OCI-M1 (cell line): ENCODE results near the gene DCAF5.
"Not testable (repeated sequence)": the region's sequence is repeated elsewhere in the genome, so short reads cannot be mapped to it uniquely, and the experiment has no call there.

ENCODE experiments used
- DNase-seq: peaks from one replicate; lab custom pipeline; 2025; lab: John Stamatoyannopoulos, UW

DCAF5 gene

DNA sequence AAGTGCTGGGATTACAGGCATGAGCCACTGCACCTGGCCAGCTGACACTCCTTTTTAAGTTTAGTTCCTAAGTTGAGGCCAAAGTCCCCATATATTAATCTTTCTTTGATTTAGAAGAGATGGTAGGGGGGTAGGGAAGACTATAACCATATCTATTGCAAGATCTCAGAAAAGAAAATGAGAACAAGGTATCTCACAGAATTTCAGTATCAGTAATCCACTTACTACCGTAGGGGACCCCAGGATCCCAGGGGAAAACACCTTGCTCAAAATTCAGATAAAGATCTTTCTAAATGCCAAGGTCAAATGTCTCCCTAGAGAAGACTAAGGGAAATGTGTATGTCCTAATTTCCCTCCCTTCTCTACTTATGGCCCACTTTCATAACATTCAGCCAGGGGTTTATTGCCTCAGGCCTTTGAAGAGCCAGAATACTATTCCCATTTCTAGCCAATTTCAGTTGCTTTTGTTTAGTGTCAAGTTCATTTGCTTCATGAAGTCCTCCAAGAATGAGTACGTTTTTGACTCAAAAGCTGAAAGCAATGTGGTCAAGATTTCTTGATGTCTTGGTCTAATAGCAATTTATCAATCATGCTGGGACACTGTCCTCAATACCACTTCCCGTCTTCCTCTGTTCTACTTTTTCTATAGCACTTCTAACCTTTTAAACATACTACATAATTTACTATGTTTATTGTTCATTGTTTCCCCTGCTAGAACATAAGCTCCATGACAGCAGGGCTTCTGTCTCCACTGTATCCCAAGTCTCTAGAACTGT, 86.3 kb downstream of the DCAF5 start:
- DNase-seq, result no peak

DNA sequence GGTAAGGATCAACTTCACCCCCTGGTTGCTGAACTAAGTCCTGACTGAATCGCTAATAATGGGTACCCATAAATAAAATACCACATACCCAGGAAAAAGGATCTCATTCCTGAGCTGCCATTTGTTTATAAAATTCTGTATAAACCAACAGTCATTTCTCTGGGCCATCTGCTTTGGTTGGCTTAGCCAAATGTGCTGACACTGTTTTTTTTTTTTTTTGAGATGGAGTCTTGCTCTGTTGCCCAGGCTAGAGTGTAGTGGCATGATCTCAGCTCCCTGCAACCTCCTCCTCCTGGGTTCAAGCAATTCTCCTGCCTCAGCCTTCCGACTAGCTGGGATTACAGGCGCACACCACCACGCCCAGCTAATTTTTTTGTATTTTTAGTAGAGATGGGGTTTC, 87.0 kb downstream of the DCAF5 start:
- DNase-seq, result not testable (repeated sequence)

DNA sequence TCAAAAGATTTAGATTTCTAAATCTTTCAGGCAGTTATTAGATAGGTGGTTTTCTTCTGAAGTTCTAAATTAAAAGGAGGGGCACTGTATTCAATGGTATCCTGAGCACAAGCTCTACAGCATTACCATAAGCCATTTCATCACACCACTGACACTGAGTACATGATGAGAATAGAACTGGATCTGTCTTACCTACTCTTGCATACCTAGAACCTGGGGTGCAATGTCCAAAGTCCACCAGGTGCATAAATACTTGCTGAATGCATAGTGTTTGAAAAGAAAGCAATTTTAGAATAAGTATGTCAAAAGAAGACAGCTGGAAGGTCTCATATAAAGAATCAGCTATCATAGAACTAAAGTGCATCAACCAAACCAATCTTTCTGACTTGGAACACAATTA, 88.3 kb downstream of the DCAF5 start:
- no peak for DNase-seq

DNA sequence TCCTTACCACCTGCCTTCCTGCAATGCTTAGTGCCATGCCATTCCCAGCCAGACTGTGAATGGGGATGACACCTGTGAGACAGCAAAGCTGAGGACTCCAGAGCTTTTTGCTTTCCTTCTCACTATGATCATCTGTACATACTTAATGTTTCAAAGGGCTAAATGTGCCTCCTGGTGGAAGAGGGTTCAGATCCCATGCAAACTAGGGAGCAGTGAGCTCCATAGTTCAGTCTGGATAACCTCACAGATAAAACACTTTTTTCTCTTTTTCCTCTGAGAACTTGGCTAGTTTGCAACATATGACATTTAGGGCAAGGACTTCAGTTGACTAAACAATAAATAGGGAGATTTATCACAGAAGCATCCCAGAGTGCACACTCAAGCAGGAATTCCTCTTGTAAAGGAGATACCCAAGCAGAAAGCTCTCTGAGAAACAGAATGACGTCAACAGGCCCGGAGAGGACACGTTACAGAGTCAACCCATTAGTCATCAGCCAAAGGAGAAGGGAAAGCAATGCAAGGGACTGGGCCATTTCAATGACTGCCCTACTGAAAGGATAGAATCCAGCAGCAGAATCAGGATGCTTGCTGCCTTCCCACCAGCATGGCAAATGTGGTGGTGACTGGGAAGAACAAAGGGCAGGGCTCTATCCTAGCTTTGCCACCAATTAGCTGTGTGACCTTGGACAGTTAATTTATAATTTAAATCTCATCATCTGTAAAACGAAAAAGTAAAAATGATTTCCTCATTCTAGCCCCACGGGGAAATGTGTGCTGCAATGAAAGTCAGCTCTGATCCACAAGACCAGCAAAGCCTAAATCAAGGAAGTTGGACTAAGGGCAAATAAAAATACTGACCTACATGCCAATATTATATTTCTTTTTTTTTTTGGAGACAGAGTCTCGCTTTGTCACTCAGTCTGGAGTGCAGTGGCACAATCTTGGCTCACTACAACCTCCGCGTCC, 93.0 kb downstream of the DCAF5 start:
- no peak for DNase-seq

DNA sequence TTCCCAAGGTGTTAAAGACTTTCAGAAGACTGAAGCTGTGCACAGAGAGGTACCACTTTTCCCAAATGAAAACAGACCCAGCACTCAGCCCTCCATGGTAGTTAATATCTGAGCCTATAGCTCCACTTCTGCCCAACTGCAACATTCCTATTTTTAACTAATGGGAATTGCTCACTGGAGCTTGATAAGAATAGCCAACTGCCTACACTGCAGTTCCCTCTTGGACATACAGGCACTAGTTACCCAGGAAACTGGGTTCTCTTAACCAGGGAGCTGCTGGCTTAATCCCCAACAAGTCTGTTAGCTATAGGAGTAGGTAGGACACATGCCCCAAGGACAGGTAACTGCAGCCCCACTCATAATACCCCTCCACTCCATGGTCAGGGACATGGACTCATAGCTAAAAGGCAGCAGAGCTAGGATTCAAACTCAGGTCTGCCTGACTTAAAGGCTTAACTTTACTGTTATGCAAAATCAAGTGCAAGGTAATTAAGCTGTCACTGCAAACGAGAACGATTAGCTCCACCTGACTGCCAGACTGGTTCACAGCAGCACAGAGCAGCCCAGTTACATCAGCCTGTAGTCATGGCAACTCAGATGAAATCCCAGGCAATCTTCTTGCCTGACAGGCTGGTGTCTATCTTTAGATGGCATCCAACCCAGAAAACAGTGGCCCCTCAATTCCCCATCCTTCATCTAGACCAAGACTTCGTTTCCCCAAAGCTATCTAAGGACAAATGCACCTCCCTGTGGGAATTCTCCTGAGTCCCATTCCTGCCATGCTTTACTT, 96.7 kb downstream of the DCAF5 start:
- peak; percentile 34 for DNase-seq

DNA sequence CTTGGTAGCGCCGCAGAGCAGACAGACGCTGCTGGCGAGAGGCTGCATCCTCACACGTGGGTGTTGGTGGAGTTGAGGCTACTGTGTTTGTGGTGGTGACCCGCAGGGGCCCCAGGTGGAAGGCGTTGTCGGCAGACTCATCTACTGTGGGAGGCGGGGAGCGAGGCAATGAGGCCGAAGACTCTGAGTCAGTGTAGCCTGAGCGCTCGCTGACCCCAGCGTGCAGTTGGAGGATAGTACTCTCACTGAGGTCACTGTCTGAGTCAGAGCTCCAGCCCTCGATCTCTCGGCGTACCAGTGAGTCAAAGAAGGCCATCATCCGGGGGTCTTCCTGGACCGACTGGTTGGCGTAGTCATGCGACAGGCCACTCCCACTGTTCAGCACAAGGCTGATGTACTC, 97.8 kb downstream of the DCAF5 start:
- no peak for DNase-seq

DNA sequence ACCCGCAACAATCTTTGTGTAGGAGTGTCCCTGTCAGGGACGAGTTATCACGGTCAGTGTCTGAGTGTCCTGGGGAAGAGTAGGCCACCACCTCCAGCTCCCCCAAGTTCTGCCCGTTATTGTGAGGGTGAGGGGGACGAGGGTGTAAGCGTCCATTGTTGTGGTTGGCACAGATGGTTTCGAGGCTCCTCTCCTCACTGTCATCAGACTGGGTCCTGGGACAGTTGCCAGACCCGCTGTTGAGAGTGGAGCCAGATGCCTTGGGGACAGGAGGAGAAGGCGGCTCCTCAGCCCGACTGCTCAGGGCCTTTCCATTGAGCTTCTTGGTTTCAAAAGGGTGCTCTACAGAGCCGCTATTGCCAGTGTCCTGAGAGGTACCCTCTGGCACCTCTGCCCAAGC, 98.9 kb downstream of the DCAF5 start:
- DNase-seq, result no peak

DNA sequence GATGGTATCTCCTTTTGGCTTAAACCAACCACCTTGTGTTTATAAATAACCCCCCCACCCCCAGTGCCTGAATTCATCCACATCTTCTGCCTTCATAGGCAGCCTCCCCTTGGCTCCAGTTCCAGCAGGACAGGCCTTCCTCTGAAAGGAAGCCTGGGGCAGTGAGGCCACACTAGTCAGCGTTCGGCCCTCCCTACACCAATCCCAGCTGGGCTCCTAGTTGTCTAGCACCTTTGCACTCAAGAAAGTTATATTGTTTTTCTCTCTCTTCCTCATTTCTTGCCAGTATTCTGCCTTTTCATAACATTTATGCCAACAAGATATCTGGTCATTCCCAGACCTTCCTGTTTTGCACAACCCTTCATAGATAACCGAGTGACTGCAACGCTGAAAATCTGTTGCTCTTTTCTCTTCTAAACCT, 100.7 kb downstream of the DCAF5 start:
- DNase-seq, result peak; percentile 21

DNA sequence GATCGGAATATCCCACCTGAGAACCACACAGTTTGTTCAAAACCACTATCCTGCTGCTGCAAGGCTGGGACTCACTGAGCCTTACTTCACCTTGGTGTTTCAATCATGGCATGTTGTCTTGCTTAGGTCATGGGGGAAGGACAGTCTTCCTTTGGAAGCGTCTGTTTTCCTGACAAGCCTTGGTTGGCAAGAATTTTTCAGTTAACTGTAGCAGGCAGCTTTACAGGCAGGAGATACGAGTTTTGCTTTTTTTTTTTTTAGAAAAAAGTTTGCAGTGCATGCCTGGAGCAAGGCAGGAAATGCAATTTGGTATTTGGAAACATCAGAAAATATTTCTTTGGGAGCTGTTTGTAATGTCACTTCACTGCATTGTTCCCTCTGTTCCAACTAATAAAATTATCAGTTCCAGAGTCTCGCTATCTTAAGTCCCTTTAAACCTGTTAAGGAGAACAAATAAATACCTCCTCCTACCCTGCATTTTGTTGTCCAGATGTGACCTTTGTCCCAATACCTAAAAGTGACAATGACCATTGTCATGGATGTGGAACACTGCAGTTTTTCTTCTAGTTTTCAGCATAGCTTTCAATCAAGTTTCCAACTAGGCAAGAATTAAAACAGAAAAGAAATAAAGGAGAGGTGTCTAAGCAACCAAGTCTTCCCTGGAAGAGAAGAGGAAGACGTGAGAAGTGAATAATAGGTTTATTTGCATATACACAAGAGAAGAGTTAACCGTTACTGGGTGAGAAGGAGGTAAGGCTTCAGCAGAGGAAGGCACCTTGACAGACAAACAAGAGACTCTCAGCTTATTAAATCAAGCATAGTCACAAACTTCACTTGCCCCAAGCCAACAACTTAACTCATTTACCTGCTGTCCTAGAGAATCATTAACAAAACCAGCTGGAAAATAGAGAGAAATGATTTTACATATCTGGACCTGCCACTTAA, 102.4 kb downstream of the DCAF5 start:
- DNase-seq, result no peak

DNA sequence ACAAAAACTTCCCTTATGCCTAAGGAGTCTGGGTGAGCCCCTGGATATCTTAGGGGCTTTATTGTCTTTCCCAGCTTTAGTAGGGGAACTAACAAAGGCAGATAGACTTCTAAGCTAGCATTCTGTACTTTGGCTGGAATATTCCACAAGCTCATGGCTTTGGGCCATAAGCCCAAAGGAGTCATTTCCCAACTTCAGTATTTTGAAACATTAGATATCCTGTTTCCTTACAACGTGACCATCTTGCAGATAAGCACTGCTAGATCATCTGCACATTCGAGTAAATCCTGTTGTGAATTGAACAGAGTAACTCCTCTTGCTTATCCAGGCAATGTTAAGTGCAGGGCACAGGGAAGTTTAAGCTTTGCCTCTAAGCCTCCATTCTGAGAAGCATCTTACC, 103.2 kb downstream of the DCAF5 start:
- DNase-seq, result no peak

DNA sequence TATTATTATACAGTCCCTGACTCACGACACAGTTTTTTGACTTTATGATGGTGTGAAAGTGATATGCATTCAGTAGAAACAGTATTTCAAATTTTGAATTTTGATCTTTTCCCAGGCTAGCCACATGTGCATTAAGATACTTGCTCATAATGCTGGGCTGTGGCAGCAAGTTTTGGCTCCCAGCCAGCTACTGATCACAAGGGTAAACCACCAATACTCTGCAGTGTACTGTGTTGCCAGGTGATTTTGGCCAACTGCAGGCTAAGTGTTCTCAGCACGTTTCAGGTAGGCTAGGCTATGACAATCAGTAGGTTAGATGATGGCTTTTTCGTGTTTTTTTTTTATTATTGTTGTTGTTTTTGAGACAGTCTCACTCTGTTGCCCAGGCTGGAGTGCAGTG, 104.5 kb downstream of the DCAF5 start:
- DNase-seq, result peak; percentile 21

DNA sequence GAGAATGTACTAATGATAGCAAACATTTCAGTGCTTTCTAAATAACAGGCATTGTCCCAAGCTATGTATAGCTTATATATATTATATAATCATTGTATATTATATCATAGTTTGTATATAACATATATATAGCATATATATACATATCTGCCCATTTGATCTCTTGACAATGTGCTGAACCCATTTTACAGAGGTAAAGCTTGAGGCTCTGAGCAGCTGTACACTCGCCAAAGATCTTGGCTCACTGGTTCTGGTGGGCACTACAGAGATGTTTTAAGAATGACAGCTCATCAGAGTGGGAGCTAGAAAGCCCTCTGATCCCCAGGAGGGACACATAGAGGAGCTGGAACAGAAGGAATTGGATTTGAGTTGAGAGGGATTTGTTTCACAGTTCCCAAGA, 105.7 kb downstream of the DCAF5 start:
- DNase-seq, result no peak

DNA sequence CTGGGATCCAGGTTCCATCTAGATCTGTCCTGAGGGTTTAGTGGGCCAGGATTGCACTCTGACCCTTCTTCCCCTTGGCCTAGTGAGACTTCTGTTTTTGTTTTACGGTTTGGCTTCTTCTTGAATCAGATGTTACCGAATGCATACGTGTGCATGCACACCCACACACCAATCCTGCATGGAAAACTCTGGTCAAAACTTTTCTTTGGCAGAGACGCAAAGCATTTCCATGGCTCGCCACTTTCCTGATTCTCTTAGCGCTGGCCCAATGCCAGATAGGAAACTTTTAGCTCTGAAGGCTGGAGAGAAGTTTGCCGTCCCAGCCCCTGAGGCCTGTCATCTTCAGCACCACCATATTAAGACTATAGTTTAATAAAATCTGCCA, 106.5 kb downstream of the DCAF5 start:
- DNase-seq, result no peak

DNA sequence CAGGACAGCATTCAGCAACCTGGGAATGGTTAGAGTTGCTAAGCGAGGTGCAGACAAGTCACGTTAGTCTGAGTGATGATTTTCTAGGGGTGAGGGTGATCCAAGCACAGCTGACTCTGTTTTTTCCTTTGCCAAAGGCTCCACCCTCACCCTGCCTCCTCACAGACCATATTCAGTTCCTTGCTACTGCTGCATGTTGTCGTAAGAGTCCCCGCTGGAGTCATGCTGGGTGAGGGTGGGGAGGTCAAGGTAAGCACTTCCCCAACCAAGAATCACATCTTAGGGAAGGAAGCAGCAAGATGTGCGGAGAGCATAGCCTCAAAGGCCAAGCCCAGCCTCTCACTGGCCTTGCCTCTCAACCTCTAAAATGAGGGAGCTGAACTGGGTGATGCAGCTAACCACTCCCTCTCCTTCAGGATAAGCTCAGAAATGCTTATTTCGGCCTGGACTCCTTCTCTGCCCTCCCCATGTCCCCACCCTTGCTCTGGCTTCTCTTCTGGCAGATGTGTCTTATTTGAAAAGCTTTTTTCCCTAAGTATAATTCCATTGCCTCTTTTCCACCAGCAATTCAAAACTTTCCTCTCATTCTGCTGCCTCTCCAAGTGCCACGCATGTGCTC, 107.0 kb downstream of the DCAF5 start:
- no peak for DNase-seq

DNA sequence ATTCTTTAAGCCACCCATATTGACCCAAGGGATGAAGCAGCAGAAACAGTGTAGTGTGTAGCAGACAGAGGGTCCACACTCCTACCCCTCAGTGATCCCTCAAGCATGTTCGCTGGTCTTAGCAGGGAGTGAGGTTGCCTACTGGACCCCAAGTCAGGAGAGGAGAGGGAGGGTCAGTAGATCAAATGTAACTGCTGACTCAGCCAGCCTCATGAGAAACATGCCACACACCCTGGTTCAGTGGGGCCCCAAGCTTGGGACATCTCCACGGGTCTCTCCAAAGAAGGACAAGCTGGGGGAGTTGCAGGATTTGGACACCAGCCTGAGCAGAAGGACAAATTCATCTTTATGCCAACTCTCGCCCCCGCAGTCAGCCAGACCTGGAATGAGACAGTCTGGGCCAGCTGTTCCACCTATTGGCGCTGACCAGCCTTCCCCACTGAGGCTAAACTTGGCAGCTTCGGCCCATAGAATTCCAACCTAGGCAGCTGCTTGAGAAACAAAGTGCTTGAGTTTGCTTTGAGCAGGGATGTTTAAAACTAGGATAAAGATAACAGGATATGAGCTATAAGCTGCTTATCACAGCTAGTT, 107.9 kb downstream of the DCAF5 start:
- no peak for DNase-seq

DNA sequence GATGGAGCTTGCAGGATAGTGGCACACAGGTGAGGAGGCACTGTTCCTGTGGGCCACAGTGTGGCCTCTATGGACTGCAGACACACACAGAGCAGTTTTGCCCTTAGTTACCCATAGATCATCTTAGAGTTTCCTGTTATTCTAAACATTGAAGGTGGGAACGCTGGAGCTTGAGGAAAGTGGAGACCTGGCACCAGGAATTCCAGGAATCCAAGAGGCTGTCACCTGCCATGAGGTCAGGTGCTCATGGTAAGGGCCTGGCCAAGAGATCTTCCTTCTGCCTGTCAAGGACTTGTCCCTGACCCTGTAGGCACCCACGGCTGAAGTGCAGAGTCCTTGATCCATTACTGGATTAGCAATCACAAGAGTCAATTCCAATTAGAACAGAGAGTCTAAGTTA, 108.6 kb downstream of the DCAF5 start:
- DNase-seq, result no peak

DNA sequence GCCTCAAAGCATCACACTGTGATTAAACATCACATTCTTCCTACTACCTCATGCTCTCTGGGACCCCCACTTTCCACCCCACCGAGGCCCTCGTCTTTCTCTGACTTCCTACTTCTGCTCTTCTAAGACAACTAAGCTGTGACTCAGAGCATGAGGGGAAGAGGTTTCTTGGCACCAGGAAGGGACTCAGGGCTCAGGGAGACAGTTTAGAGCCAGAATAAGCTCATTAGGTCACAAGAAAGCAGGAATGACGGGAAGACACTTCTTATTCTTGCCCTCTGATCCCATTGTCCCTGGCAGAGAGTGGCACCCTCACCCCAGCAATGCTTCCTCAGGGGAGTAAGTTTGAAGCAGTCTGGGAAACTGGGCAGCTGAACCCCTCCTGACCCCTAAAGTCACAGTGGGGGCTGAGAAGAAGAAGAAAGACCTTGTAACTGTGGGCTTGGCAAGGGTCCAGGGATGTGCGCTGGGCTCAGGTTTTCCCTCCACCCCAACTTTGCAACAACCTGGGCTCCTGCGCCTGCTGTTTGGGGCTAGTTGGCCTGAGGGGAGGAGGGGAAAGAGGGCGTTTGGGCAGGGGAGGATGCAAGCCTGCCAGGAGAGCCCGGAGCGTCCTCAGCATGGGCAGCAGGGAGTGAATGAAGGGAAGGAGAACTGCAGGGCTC, 109.2 kb downstream of the DCAF5 start:
- peak; percentile 47 for DNase-seq

DNA sequence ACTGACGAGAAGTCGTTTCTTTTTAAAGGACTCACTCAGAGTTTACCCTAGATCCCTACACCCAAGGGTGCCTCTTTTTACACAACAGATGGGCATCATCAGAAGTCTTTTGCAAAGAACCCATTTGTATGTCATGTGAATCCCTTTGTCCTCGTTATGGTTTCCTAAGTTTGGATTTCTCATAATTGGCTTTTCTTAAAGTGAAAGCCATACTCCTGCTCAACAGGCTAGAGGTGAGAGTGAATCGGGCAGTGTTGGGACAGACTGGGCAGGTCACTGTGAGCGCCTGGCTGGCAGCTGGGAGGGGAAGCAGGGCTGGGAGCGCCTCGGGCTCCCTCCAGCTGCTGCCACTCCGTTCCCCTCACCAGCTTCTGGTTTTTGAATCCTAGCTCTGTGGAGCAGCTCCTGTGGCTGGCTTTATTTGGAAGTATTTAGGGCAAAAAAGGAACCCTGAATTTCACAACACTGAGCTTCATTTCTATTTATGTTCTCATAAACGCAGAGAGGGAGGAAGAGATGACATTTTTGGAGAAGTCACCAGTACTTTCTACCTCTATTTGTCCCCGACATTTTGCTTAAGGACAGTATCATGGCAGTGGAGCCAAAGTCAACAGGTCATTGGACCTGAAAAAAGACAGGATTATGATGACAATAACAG, 110.0 kb downstream of the DCAF5 start:
- DNase-seq, result peak; percentile 14

DNA sequence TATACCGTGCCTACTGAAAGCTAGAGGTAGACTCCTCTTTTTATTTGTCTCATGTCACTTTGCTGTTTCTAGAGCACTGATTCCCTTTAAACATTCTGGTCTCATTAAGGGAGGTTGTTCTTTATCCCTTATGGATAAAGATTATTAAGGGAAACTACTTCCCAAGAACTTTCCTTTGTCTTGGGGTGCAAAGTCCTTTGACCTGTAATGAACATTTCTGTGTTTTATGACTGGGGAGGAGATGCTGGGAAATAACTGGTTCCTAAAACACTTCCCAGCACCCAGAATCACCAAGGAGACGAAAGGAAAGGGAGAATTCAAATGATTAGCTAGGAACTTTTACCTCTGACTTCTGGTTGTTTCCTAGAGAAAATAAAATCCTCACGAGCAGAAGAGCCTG, 110.6 kb downstream of the DCAF5 start:
- no peak for DNase-seq
